CD14-positive monocyte (primary cell): ENCODE measurements around the gene RUVBL1. TPM values are rescaled to one million over a fixed set of nuclear protein-coding genes. Genes with fewer than 3 reads are reported as not detected.

ENCODE experiments used
- DNase-seq, 3 donors: peaks; one replicate each; pipeline ENCODE4 v3.0.0-alpha.2; 2011 to 2022
- H2AFZ ChIP-seq: 2 replicates; pipeline ENCODE4 v1.6.0; 2012; ENCODE audit warnings: mild to moderate bottlenecking, low read depth, low read length, inconsistent platforms; ENCODE audit not compliant: insufficient read depth, poor library complexity, severe bottlenecking
- H3K27ac ChIP-seq, 2 donors: 1 replicate in 1 of 2; 2 replicates in 1 of 2; pipeline ENCODE4 v1.5.1; 2012 to 2013; ENCODE audit warnings: low read length in 2 of 2, control low read depth in 1 of 2, inconsistent platforms in 1 of 2, low read depth in 1 of 2, mild to moderate bottlenecking in 1 of 2
- H3K27me3 ChIP-seq, 2 donors: one replicate each; pipeline versions ENCODE4 v1.6.0 to v1.6.1; 2011 to 2013; ENCODE audit warnings: low read length in 2 of 2; ENCODE audit not compliant: control insufficient read depth in 2 of 2, insufficient read depth in 2 of 2
- H3K36me3 ChIP-seq, 2 donors: replicated peaks in 1 of 2; 1 replicate in 1 of 2; 2 replicates in 1 of 2; pipeline versions ENCODE4 v1.5.1 to v1.6.1; 2012 to 2013; ENCODE audit warnings: low read length in 2 of 2, control low read depth in 1 of 2, inconsistent platforms in 1 of 2, mild to moderate bottlenecking in 1 of 2; ENCODE audit not compliant: insufficient read depth in 2 of 2, control insufficient read depth in 1 of 2
- H3K4me1 ChIP-seq, 2 donors: 1 replicate in 1 of 2; 2 replicates in 1 of 2; pipeline versions ENCODE4 v1.5.1 to v1.6.1; 2012 to 2013; ENCODE audit warnings: low read length in 2 of 2, control low read depth in 1 of 2, inconsistent platforms in 1 of 2, mild to moderate bottlenecking in 1 of 2, moderate library complexity in 1 of 2; ENCODE audit not compliant: insufficient read depth in 2 of 2, control insufficient read depth in 1 of 2
- H3K4me2 ChIP-seq: replicated peaks from 2 replicates; pipeline ENCODE3; 2012; ENCODE audit warnings: low read length, moderate library complexity, mild to moderate bottlenecking; ENCODE audit not compliant: poor library complexity, severe bottlenecking; ENCODE audit errors: extremely low read depth
- H3K4me3 ChIP-seq, 3 experiments: fragments of 200-600 bp in 1 of 3; sonication (generic) in 1 of 3; replicated peaks in 1 of 3; 1 replicate in 2 of 3; 2 replicates in 1 of 3; pipeline ENCODE4 v1.5.1; 2011 to 2013; ENCODE audit warnings: low read length in 3 of 3, mild to moderate bottlenecking in 3 of 3, control low read depth in 2 of 3, low read depth in 2 of 3, inconsistent platforms in 1 of 3, moderate library complexity in 1 of 3
- H3K79me2 ChIP-seq: 2 replicates; pipeline ENCODE4 v1.6.0; 2012; ENCODE audit warnings: mild to moderate bottlenecking, control low read depth, inconsistent platforms, low read length, moderate library complexity; ENCODE audit not compliant: insufficient read depth
- H3K9ac ChIP-seq: 2 replicates; pipeline ENCODE4 v1.6.0; 2017; ENCODE audit warnings: low read length, mild to moderate bottlenecking; ENCODE audit not compliant: insufficient read depth, poor library complexity, severe bottlenecking
- H3K9me3 ChIP-seq, 2 donors: replicated peaks in 1 of 2; 1 replicate in 1 of 2; 2 replicates in 1 of 2; pipeline versions ENCODE4 v1.5.1 to v1.6.1; 2012 to 2013; ENCODE audit warnings: low read length in 2 of 2, control low read depth in 1 of 2; ENCODE audit not compliant: control insufficient read depth in 1 of 2, insufficient read depth in 1 of 2
- H4K20me1 ChIP-seq: 2 replicates; pipeline ENCODE4 v1.6.0; 2012; ENCODE audit warnings: mild to moderate bottlenecking, low read length, control low read depth, moderate library complexity; ENCODE audit not compliant: insufficient read depth
- H3K27ac Mint-ChIP-seq, 7 donors: one replicate each; pipeline ENCODE4 v1.8.0; 2020; ENCODE audit warnings: mild to moderate bottlenecking in 7 of 7, mixed read lengths in 7 of 7, moderate library complexity in 6 of 7, inconsistent platforms in 2 of 7
- H3K27me3 Mint-ChIP-seq, 3 donors: one replicate each; pipeline ENCODE4 v1.8.0; 2021 to 2022; ENCODE audit warnings: low read depth in 3 of 3, mild to moderate bottlenecking in 3 of 3, mixed read lengths in 3 of 3, moderate library complexity in 3 of 3, inconsistent platforms in 1 of 3
- H3K36me3 Mint-ChIP-seq, 2 donors: one replicate each; pipeline ENCODE4 v1.8.0; 2020; ENCODE audit warnings: mixed read lengths in 2 of 2, inconsistent platforms in 1 of 2, mild to moderate bottlenecking in 1 of 2
- H3K4me1 Mint-ChIP-seq: one replicate; pipeline ENCODE4 v1.8.0; 2020; ENCODE audit warnings: mild to moderate bottlenecking, mixed read lengths
- H3K4me3 Mint-ChIP-seq, 2 donors: one replicate each; pipeline ENCODE4 v1.8.0; 2020; ENCODE audit warnings: mild to moderate bottlenecking in 2 of 2, mixed read lengths in 2 of 2, moderate library complexity in 1 of 2
- H3K9me3 Mint-ChIP-seq, 7 donors: one replicate each; pipeline ENCODE4 v1.8.0; 2020 to 2022; ENCODE audit warnings: mixed read lengths in 7 of 7, mild to moderate bottlenecking in 6 of 7, moderate library complexity in 6 of 7, inconsistent platforms in 2 of 7
- CTCF ChIP-seq: fragments of 200-600 bp; IDR thresholded peaks from one replicate; pipeline ENCODE4 v1.8.0; 2022; ENCODE audit warnings: antibody characterized with exemption, mild to moderate bottlenecking
- WGBS: methylation state at CpG from one replicate; pipeline ENCODE4 v1.1.5; 2013; ENCODE audit warnings: missing lambda C conversion rate; ENCODE audit not compliant: insufficient coverage; 5-methylcytosine and 5-hydroxymethylcytosine counted together
- intact Hi-C, 2 donors: fragments of 100-400 bp; cut with micrococcal nuclease; formaldehyde crosslinking; loops; one replicate each; pipeline versions ENCODE4 v1.15.0 to v1.15.1; 2023
- polyA plus RNA-seq, 3 donors: library from polyadenylated mRNA; depleted of rRNA in 1 of 3; unstranded in 2 of 3; stranded (reverse) in 1 of 3; fragments of 300-500 nt in 2 of 3; fragments of >200 nt in 1 of 3; fragmentation: Illumina TruSeq in 2 of 3; gene quantifications; 1 replicate in 2 of 3; 2 replicates in 1 of 3; pipeline ENCODE4 v1.2.3, GENCODE V29; 2012 to 2021

Gene RUVBL1
- polyA plus RNA-seq, 3 donors = 11.0 to 16.2 (median 14.4) TPM

GRCh38 chr3:128052595-128053351 is 70.8 kb downstream of the RUVBL1 start:
- H3K27me3 Mint-ChIP-seq = peaks cover 3 to 9% (median 4%) of the 10 kb centered on the region in 3 donors
- peak overlapping the region; percentile 91 to 98 (median 94) for H3K27ac Mint-ChIP-seq
- H3K4me1 Mint-ChIP-seq = peaks cover 40% of the 10 kb centered on the region
- H3K4me3 Mint-ChIP-seq = peak overlapping the region; percentile 91 to 96
- peaks cover 43% of the 10 kb centered on the region for H4K20me1 ChIP-seq
- peak; percentile 18 to 49 (median 34) for DNase-seq
- peaks cover 28 to 36% of the 10 kb centered on the region in 2 donors for H3K4me1 ChIP-seq
- H3K27me3 ChIP-seq = no peaks in the 10 kb centered on the region
- H3K4me2 ChIP-seq = peak overlapping the region; percentile 90
- peak overlapping the region; percentile 82 to 91 (median 86) for H3K4me3 ChIP-seq
- peaks cover 33 to 41% of the 10 kb centered on the region in 2 donors for H3K36me3 Mint-ChIP-seq
- peaks cover 22 to 42% of the 10 kb centered on the region in 2 donors for H3K36me3 ChIP-seq
- H3K9me3 ChIP-seq = no peaks in the 10 kb centered on the region
- peaks cover 58% of the 10 kb centered on the region for H3K79me2 ChIP-seq
- H3K9ac ChIP-seq = peak overlapping the region; percentile 98
- intact Hi-C loops = loop anchor here in 1 of 2 donors (10.0 kb wide), 2 partner anchors 378 to 458 kb away; partner anchors contain the start of genes ABTB1, MCM2 and TPRA1
- H2AFZ ChIP-seq = peak overlapping the region; percentile 82
- WGBS = 0% methylated on average over 14 of the region's 33 CpGs
- H3K9me3 Mint-ChIP-seq = no peaks in the 10 kb centered on the region
- TF ChIP-seq CTCF = no peak
- H3K27ac ChIP-seq = peak overlapping the region; percentile 85 to 89

- intact Hi-C loops = loop anchor here in 1 of 2 donors (10.0 kb wide), 2 partner anchors 377 to 457 kb away; partner anchors contain the start of genes ABTB1, MCM2 and TPRA1
- peaks cover 26 to 34% of the 10 kb centered on the region in 2 donors for H3K36me3 Mint-ChIP-seq
- DNase-seq = peak; percentile 90 to 92 (median 90)
- Histone ChIP-seq H4K20me1 (peaks cover 37% of the 10 kb centered on the region), H3K9ac (peak within 1 kb of the TSS; percentile 98), H3K4me1 (peaks cover 28 to 36% of the 10 kb centered on the region in 2 donors), H2AFZ (peak within 1 kb of the TSS; percentile 98), H3K9me3 (no peaks in the 10 kb centered on the region), H3K27me3 (peaks cover 0 to 2% of the 10 kb centered on the region in 2 donors), H3K36me3 (peaks cover 16 to 34% of the 10 kb centered on the region in 2 donors), H3K4me3 (peak within 1 kb of the TSS; percentile 82 to 97 (median 86)), H3K79me2 (peaks cover 54% of the 10 kb centered on the region), H3K4me2 (peak within 1 kb of the TSS; percentile 90), H3K27ac (peak within 1 kb of the TSS; percentile 85 to 89)
- H3K9me3 Mint-ChIP-seq = no peaks in the 10 kb centered on the region
- under 1% methylated on average over 89 of the region's 90 CpGs for WGBS
- peak within 1 kb of the TSS; percentile 91 to 98 (median 94) for H3K27ac Mint-ChIP-seq
- peaks cover 40% of the 10 kb centered on the region for H3K4me1 Mint-ChIP-seq
- H3K27me3 Mint-ChIP-seq = peaks cover 3 to 9% (median 7%) of the 10 kb centered on the region in 3 donors
- H3K4me3 Mint-ChIP-seq = peak within 1 kb of the TSS; percentile 91 to 96
- TF ChIP-seq CTCF = no peak
Observed at GRCh38 chr3:128051837-128052594, 71.6 kb downstream of the RUVBL1 start, which contains the start of gene SEC61A1. Gene SEC61A1, plus strand, starts transcription at chr3:128052437. Its CDS starts 116 bp downstream, at chr3:128052553.
